Astrocyte (in vitro differentiated cells and primary cell): ENCODE data around the gene CCN5. TPM values are rescaled to one million over a fixed set of nuclear protein-coding genes. Genes with fewer than 3 reads are reported as not detected.

ENCODE experiments used
- DNase-seq: peaks from one replicate; pipeline ENCODE4 v3.0.0-alpha.2; 2010; ENCODE audit warnings: low read depth
- FAIRE-seq: peaks from 2 replicates; lab custom pipeline; 2011; peaks lifted over from hg19 to GRCh38; lab: Jason Lieb, UNC
- H2AFZ ChIP-seq: 2 replicates; pipeline ENCODE4 v1.6.0; 2012; ENCODE audit warnings: low read depth, low read length, inconsistent platforms
- H3K27ac ChIP-seq: 2 replicates; pipeline ENCODE4 v1.5.1; 2011; ENCODE audit warnings: low read depth, low read length, inconsistent platforms
- H3K27me3 ChIP-seq: 2 replicates; pipeline ENCODE4 v1.6.0; 2011; ENCODE audit warnings: low read length, inconsistent platforms; ENCODE audit not compliant: insufficient read depth
- H3K36me3 ChIP-seq: 2 replicates; pipeline ENCODE4 v1.5.1; 2011; ENCODE audit warnings: low read length, inconsistent platforms; ENCODE audit not compliant: insufficient read depth
- H3K4me1 ChIP-seq: 2 replicates; pipeline ENCODE4 v1.5.1; 2011; ENCODE audit warnings: low read length, inconsistent platforms; ENCODE audit not compliant: insufficient read depth
- H3K4me2 ChIP-seq: 2 replicates; pipeline ENCODE4 v1.6.0; 2012; ENCODE audit warnings: low read length, inconsistent platforms
- H3K4me3 ChIP-seq: 2 replicates; pipeline ENCODE4 v1.5.1; 2011; ENCODE audit warnings: low read depth, mild to moderate bottlenecking, low read length, inconsistent platforms; ENCODE audit not compliant: insufficient read depth
- H3K79me2 ChIP-seq: 2 replicates; pipeline ENCODE4 v1.6.0; 2012; ENCODE audit warnings: mild to moderate bottlenecking, low read length, inconsistent platforms; ENCODE audit not compliant: insufficient read depth
- H3K9ac ChIP-seq: 2 replicates; pipeline ENCODE4 v1.6.0; 2012; ENCODE audit warnings: mild to moderate bottlenecking, low read length, inconsistent platforms
- H3K9me3 ChIP-seq: 2 replicates; pipeline ENCODE4 v1.5.1; 2012; ENCODE audit warnings: low read depth, mild to moderate bottlenecking, low read length, inconsistent platforms; ENCODE audit not compliant: insufficient read depth
- H4K20me1 ChIP-seq: 2 replicates; pipeline ENCODE4 v1.6.0; 2012; ENCODE audit warnings: low read length, inconsistent platforms; ENCODE audit not compliant: insufficient read depth
- H3K27ac Mint-ChIP-seq: one replicate; pipeline ENCODE4 v1.8.0; 2021; ENCODE audit warnings: mild to moderate bottlenecking, mixed read lengths; ENCODE audit not compliant: unreplicated experiment
- H3K27me3 Mint-ChIP-seq: one replicate; pipeline ENCODE4 v1.8.0; 2021; ENCODE audit warnings: low read depth, mixed read lengths; ENCODE audit not compliant: unreplicated experiment
- H3K36me3 Mint-ChIP-seq: one replicate; pipeline ENCODE4 v1.8.0; 2021; ENCODE audit warnings: low read depth, mixed read lengths; ENCODE audit not compliant: unreplicated experiment
- H3K4me1 Mint-ChIP-seq: one replicate; pipeline ENCODE4 v1.8.0; 2021; ENCODE audit warnings: low read depth, mixed read lengths; ENCODE audit not compliant: unreplicated experiment
- H3K4me3 Mint-ChIP-seq: one replicate; pipeline ENCODE4 v1.8.0; 2021; ENCODE audit warnings: mild to moderate bottlenecking, moderate library complexity, mixed read lengths; ENCODE audit not compliant: unreplicated experiment
- H3K9me3 Mint-ChIP-seq: one replicate; pipeline ENCODE4 v1.8.0; 2021; ENCODE audit warnings: mild to moderate bottlenecking, mixed read lengths; ENCODE audit not compliant: unreplicated experiment
- EZH2 ChIP-seq: IDR thresholded peaks from 2 replicates; pipeline ENCODE4 v1.6.1; 2012; ENCODE audit warnings: mild to moderate bottlenecking, low read length, inconsistent platforms; ENCODE audit not compliant: insufficient read depth
- total RNA-seq: library from RNA; stranded (reverse); gene quantifications from 2 replicates; pipeline ENCODE4 v1.2.1, GENCODE V29; 2021
- TF ChIP-seq, protein P1 (sequence below): IDR thresholded peaks from 2 replicates; pipeline ENCODE4 v1.5.1; 2011; ENCODE audit warnings: low read depth, mild to moderate bottlenecking, inconsistent platforms, low read length, moderate library complexity; ENCODE audit not compliant: insufficient read depth

Gene CCN5
- total RNA-seq, 1 donor from 2014 or later, result not detected

DNA sequence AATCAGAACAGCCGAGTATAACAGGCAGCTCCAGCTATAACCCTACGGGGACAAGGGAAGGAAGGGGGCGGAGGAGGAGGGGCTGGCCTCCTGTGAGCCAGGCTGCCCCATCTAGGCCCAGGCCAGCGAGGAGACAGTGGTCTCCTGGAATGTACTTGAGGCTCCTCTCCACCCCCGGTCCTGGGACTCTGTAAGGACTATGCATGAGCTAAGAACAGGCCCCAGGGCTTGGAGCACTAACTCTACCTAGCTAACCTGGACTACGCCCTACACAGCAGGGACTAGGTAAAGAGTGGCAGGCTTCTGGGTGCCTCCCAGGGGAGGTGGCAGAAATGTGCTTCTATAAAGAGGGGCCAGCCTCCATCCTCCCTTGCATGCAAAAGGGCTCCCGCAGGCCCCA lies 39.4 kb downstream of the CCN5 start:
- no peaks in the 10 kb centered on the region for H4K20me1 ChIP-seq
- DNase-seq, result no peak
- H3K4me2 ChIP-seq, result no peak overlapping the region
- peaks cover 34% of the 10 kb centered on the region for H3K27me3 Mint-ChIP-seq
- H3K36me3 ChIP-seq, result no peaks in the 10 kb centered on the region
- H3K27ac ChIP-seq, result no peak overlapping the region
- H3K27ac Mint-ChIP-seq, result no peak overlapping the region
- no peak overlapping the region for H3K9ac ChIP-seq
- no peaks in the 10 kb centered on the region for H3K9me3 ChIP-seq
- no peaks in the 10 kb centered on the region for H3K9me3 Mint-ChIP-seq
- no peaks in the 10 kb centered on the region for H3K4me1 Mint-ChIP-seq
- no peak for FAIRE-seq
- H3K27me3 ChIP-seq, result peaks cover 22% of the 10 kb centered on the region
- TF ChIP-seq, protein P1, sequence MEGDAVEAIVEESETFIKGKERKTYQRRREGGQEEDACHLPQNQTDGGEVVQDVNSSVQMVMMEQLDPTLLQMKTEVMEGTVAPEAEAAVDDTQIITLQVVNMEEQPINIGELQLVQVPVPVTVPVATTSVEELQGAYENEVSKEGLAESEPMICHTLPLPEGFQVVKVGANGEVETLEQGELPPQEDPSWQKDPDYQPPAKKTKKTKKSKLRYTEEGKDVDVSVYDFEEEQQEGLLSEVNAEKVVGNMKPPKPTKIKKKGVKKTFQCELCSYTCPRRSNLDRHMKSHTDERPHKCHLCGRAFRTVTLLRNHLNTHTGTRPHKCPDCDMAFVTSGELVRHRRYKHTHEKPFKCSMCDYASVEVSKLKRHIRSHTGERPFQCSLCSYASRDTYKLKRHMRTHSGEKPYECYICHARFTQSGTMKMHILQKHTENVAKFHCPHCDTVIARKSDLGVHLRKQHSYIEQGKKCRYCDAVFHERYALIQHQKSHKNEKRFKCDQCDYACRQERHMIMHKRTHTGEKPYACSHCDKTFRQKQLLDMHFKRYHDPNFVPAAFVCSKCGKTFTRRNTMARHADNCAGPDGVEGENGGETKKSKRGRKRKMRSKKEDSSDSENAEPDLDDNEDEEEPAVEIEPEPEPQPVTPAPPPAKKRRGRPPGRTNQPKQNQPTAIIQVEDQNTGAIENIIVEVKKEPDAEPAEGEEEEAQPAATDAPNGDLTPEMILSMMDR, result no peak
- TF ChIP-seq EZH2, result no peak
- no peaks in the 10 kb centered on the region for H3K36me3 Mint-ChIP-seq
- H3K4me3 Mint-ChIP-seq, result no peak overlapping the region
- peaks cover 3% of the 10 kb centered on the region for H3K4me1 ChIP-seq
- no peaks in the 10 kb centered on the region for H3K79me2 ChIP-seq
- H3K4me3 ChIP-seq, result no peak overlapping the region
- H2AFZ ChIP-seq, result no peak overlapping the region

DNA sequence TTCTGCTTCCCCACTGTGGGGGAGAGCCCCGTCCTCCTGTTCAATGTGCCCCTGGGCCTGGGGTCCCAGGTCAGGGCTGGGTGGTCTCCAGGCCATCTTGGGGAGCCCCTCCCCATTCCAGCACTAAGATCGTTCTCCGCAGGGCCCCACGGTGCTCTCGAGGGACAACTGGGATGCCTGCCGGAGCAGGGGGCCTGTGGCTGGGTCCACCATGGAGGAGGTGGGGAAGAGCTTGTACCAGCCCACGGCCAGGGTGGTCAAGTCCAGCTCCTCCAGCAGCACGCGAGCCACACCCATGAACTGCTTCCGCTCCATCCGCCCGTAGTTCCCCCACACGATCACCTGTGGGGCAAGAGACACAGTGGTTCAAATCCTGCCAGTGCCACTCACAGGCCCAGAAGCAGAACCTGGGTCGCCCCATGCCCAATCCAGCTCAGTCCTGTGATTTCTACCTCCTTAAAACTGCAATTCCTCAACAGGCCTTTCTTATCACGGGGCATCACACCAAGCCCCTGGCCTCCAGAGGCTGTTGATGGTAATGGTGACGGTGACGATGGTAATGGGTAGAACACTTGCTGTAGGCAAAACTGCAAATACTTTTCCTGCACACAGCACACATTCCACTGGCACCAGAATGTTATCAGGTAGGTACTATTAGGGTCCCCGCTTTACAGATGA lies 41.0 kb downstream of the CCN5 start:
- Histone ChIP-seq H3K9ac (no peak overlapping the region), H3K4me1 (no peaks in the 10 kb centered on the region), H3K27ac (no peak overlapping the region), H2AFZ (no peak overlapping the region), H3K36me3 (no peaks in the 10 kb centered on the region), H4K20me1 (no peaks in the 10 kb centered on the region), H3K4me3 (no peak overlapping the region), H3K4me2 (no peak overlapping the region), H3K9me3 (no peaks in the 10 kb centered on the region), H3K79me2 (no peaks in the 10 kb centered on the region), H3K27me3 (peaks cover 25% of the 10 kb centered on the region)
- H3K36me3 Mint-ChIP-seq, result no peaks in the 10 kb centered on the region
- no peak overlapping the region for H3K27ac Mint-ChIP-seq
- FAIRE-seq (no peak), DNase-seq (no peak)
- H3K27me3 Mint-ChIP-seq, result peaks cover 36% of the 10 kb centered on the region
- no peaks in the 10 kb centered on the region for H3K9me3 Mint-ChIP-seq
- H3K4me3 Mint-ChIP-seq, result no peak overlapping the region
- no peaks in the 10 kb centered on the region for H3K4me1 Mint-ChIP-seq
- no peak for TF ChIP-seq EZH2
- TF ChIP-seq, protein P1, result no peak

DNA sequence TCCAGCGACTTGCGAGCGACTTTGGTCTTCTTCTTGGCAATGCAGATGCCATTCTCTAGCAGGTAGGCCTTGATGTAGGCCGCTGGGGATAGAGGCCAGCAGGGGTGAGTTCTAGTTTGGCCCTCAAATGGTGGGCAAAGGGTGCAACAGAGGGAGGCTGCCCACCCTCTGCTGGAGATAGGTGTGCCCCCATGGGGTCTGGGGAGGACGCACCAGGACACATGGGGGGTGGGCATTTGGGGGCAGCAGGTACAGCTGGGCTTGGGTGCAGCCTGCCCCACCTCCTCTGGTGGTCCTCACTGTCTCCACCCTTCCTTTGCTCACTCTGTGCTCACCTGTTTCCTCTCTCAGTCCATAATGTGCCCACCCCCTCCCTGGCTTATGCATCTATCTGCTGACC lies 41.8 kb downstream of the CCN5 start:
- Histone ChIP-seq H3K9me3 (no peaks in the 10 kb centered on the region), H3K4me2 (no peak overlapping the region), H3K27ac (no peak overlapping the region), H3K9ac (no peak overlapping the region), H2AFZ (no peak overlapping the region), H4K20me1 (no peaks in the 10 kb centered on the region), H3K4me3 (no peak overlapping the region), H3K27me3 (peaks cover 18% of the 10 kb centered on the region), H3K4me1 (no peaks in the 10 kb centered on the region), H3K79me2 (no peaks in the 10 kb centered on the region), H3K36me3 (no peaks in the 10 kb centered on the region)
- no peak for TF ChIP-seq EZH2
- TF ChIP-seq, protein P1, result no peak
- Mint-ChIP-seq H3K27me3 (peaks cover 34% of the 10 kb centered on the region), H3K4me1 (no peaks in the 10 kb centered on the region), H3K36me3 (no peaks in the 10 kb centered on the region), H3K27ac (no peak overlapping the region), H3K9me3 (no peaks in the 10 kb centered on the region), H3K4me3 (no peak overlapping the region)
- FAIRE-seq (no peak), DNase-seq (no peak)
